WI38 (cell line): ENCODE measurements around the gene MSI1.
A peak's percentile ranks its signal among the peaks of the same experiment; 100 is the strongest.

ENCODE experiments used
- H3K4me3 ChIP-seq: 2 replicates; pipeline ENCODE4 v1.5.1; 2011; ENCODE audit warnings: low read depth, mild to moderate bottlenecking, control low read depth, low read length
- CTCF ChIP-seq: IDR thresholded peaks from 2 replicates; pipeline ENCODE4 v1.5.1; 2012; ENCODE audit warnings: low read depth, mild to moderate bottlenecking, control low read depth, low read length

Gene MSI1

GRCh38 chr12:120363274-120363855, 5.6 kb downstream of the MSI1 start:
- no peak for TF ChIP-seq CTCF

GRCh38 chr12:120362516-120363273, 6.3 kb downstream of the MSI1 start:
- TF ChIP-seq CTCF, result no peak
- H3K4me3 ChIP-seq, result no peak overlapping the region

More at GRCh38 chr12:120363274-120363855, 5.6 kb downstream of the MSI1 start:
- no peak overlapping the region for H3K4me3 ChIP-seq

GRCh38 chr12:120361506-120362208, 7.3 kb downstream of the MSI1 start:
- peak overlapping the region; percentile 32; the same call in 1 of the 2 replicates for H3K4me3 ChIP-seq
- TF ChIP-seq CTCF, result no peak

- no peak overlapping the region for H3K4me3 ChIP-seq
- no peak for TF ChIP-seq CTCF
Measured at GRCh38 chr12:120359128-120359527, 9.8 kb downstream of the MSI1 start.

- no peak overlapping the region for H3K4me3 ChIP-seq
- TF ChIP-seq CTCF, result no peak
Measured at GRCh38 chr12:120358412-120359100, 10.4 kb downstream of the MSI1 start.

- H3K4me3 ChIP-seq, result no peak overlapping the region
- TF ChIP-seq CTCF, result no peak
Measured at GRCh38 chr12:120357104-120357503, 11.9 kb downstream of the MSI1 start.
